Measurements from ENCODE around the gene CCDC102B.
"Not testable (repeated sequence)": the region's sequence is repeated elsewhere in the genome, so short reads cannot be mapped to it uniquely, and the experiment has no call there.

The CCDC102B gene

DNA sequence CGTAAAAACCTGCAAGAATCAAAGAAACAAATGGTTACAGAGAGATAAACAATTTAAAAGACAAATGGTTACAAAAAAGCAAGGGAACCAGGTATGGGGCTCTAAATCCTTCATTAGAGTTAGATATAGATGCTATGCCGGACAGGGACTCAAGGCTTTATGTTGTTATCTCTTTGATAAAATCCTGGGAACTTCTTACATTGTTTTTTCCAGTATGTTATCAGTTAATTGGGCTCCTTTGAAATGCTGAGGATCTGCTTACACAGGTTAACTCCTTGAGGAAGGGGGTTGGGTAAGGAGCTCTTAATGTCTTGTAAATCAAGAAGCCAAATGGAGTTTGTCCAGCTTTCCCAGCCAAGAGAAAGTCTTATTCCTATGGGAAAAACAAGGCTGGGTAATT is 146.0 kb downstream of the CCDC102B start:
- DNase-seq; in situ Hi-C loops (cut with HindIII; ENCODE audit: low pct_ligation_motif_present, low pct_unique_long_range_greater_than_20kb, low sequenced_read_pairs): not testable (repeated sequence)

- DNase-seq = no peak
- in situ Hi-C loops (cut with HindIII; ENCODE audit: low pct_ligation_motif_present, low pct_unique_long_range_greater_than_20kb, low sequenced_read_pairs) = no loop called here
Measured at GRCh38 chr18:68944330-68944729, 146.4 kb downstream of the CCDC102B start.

DNA sequence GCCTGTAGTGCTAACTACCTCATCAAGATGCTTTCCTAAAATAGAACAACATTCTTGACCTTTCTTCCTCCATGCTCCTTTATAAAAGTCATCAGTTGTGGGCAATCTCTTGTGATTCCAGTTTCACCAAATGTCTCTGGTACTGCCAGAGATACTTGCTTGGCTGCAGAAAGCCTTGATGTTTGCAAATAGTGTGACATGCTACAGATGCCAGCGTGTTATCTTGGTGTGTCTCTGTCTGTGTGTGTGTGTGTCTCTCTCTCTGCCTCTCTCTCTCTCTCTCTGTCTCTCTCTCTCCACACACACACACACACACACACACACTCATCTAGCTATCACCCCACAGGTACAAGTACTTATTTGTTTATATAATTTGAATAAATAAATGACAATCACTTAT is 146.9 kb downstream of the CCDC102B start:
- in situ Hi-C loops (cut with HindIII; ENCODE audit: low pct_ligation_motif_present, low pct_unique_long_range_greater_than_20kb, low sequenced_read_pairs) = no loop called here
- DNase-seq = no peak

- in situ Hi-C loops (cut with HindIII; ENCODE audit: low pct_ligation_motif_present, low pct_unique_long_range_greater_than_20kb, low sequenced_read_pairs) = no loop called here
- DNase-seq = no peak
Measured at GRCh38 chr18:68948622-68949021, 150.7 kb downstream of the CCDC102B start.

DNA sequence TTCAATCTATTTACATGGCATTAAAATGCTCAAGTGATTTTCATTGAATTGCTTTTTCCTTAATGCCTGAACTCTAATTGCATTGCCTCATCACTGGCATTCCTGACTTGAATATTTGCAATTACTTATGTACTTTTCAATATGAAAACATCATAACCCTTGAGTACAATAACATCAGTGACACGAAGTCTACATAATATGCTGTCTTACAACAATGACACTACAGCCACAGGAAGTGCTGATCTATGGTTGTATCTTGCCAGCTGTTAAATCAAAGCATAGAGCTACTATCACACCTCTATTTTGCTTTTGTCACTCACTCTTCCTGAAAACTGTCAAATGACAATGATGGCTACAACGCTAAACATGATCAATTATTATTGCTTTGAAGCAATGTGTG is 156.9 kb downstream of the CCDC102B start:
- DNase-seq = no peak
- in situ Hi-C loops (cut with HindIII; ENCODE audit: low pct_ligation_motif_present, low pct_unique_long_range_greater_than_20kb, low sequenced_read_pairs) = no loop called here

DNA sequence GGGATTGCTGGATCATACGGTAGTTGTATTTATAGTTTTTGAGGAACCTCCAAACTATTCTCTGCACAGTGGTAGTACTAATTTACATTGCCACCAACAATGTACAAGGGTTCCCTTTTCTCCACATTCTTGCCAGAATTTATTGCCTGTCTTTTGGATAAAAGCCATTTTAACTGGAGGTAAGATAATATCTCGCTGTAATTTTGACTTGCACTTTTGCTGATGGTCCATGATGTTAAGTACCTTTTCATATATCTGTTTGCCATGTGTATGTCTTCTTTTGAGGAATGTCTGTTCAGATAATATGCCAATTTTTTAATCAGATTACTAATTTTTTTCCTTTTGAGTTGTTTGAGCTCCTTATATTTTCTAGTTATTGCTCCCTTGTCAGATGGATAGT is 158.8 kb downstream of the CCDC102B start:
- DNase-seq = no peak
- in situ Hi-C loops (cut with HindIII; ENCODE audit: low pct_ligation_motif_present, low pct_unique_long_range_greater_than_20kb, low sequenced_read_pairs) = no loop called here

DNA sequence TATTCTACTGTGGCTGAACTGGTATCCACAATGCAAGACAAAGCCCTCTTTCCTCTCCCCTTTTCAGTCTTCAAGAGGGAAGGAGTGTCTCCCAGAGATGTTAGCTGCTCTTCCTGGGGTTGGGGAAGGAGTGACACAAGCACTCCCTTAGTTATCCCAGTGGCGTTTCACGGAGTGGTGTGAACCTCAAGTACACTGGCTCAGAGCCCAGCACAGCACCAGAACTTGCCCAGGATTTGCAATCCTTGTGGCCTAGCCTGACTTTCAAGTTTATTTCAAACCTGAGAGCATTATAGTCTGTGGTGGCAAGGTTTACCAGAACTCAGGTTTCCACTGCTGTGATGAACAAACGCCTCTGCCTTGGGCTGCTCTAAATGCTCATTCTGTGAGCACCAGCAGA is 162.5 kb downstream of the CCDC102B start:
- in situ Hi-C loops (cut with HindIII; ENCODE audit: low pct_ligation_motif_present, low pct_unique_long_range_greater_than_20kb, low sequenced_read_pairs) = no loop called here
- DNase-seq = no peak

- no peak for DNase-seq
- in situ Hi-C loops (cut with HindIII; ENCODE audit: low pct_ligation_motif_present, low pct_unique_long_range_greater_than_20kb, low sequenced_read_pairs) = no loop called here
Measured at GRCh38 chr18:68962623-68963022, 164.7 kb downstream of the CCDC102B start.

DNA sequence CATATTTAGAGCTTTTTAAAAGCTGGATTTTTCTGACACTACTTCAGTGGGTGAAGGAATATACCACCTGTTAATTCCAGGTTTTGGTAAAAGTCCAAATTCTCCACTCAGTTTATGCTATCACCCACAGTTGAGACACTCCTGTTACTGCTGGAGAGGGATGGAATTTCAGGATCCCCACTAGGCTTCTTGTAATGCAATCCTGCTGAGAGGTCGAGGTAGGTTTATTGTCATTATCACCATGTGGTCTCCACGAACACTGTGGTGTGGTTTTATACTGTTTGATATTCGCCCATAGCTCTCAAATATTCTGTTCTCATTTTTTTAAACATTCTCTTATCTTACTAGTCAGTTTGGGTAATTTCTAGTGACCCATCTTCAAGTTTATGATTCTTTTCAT is 167.9 kb downstream of the CCDC102B start:
- in situ Hi-C loops (cut with HindIII; ENCODE audit: low pct_ligation_motif_present, low pct_unique_long_range_greater_than_20kb, low sequenced_read_pairs) = no loop called here
- DNase-seq = no peak

GRCh38 chr18:68969027-68969426 is 171.1 kb downstream of the CCDC102B start:
- no peak for DNase-seq
- in situ Hi-C loops (cut with HindIII; ENCODE audit: low pct_ligation_motif_present, low pct_unique_long_range_greater_than_20kb, low sequenced_read_pairs) = no loop called here

GRCh38 chr18:68972176-68972575 is 174.3 kb downstream of the CCDC102B start:
- in situ Hi-C loops (cut with HindIII; ENCODE audit: low pct_ligation_motif_present, low pct_unique_long_range_greater_than_20kb, low sequenced_read_pairs) = no loop called here
- DNase-seq = no peak

GRCh38 chr18:68979737-68980136 is 181.9 kb downstream of the CCDC102B start:
- in situ Hi-C loops (cut with HindIII; ENCODE audit: low pct_ligation_motif_present, low pct_unique_long_range_greater_than_20kb, low sequenced_read_pairs) = no loop called here
- DNase-seq = no peak

- in situ Hi-C loops (cut with HindIII; ENCODE audit: low pct_ligation_motif_present, low pct_unique_long_range_greater_than_20kb, low sequenced_read_pairs) = no loop called here
- DNase-seq = no peak
Measured at GRCh38 chr18:68983126-68983525, 185.2 kb downstream of the CCDC102B start.

DNA sequence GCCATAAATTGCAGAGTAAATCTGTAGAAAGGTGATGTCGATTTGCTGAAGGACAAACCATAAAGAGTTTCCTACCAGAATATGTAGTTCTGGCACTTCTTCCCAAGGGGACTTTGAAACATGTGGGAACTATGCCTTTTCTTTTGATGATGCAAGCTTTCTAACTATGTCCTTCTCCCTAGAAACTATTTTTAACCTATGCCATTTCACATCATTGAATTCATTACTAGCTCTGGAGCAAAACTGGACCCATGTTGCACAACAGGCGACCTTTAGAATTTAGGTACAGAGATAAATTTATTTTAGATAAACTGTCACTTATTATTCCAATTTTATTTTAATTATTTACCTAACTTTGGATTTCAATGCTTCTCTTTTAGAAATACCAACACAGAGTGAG is 186.5 kb downstream of the CCDC102B start:
- no peak for DNase-seq
- in situ Hi-C loops (cut with HindIII; ENCODE audit: low pct_ligation_motif_present, low pct_unique_long_range_greater_than_20kb, low sequenced_read_pairs) = no loop called here

GRCh38 chr18:68985172-68985820 is 187.4 kb downstream of the CCDC102B start:
- in situ Hi-C loops (cut with HindIII; ENCODE audit: low pct_ligation_motif_present, low pct_unique_long_range_greater_than_20kb, low sequenced_read_pairs) = no loop called here
- no peak for DNase-seq

- in situ Hi-C loops (cut with HindIII; ENCODE audit: low pct_ligation_motif_present, low pct_unique_long_range_greater_than_20kb, low sequenced_read_pairs) = no loop called here
- no peak for DNase-seq
Measured at GRCh38 chr18:68991286-68991685, 193.4 kb downstream of the CCDC102B start.

- DNase-seq = no peak
- in situ Hi-C loops (cut with HindIII; ENCODE audit: low pct_ligation_motif_present, low pct_unique_long_range_greater_than_20kb, low sequenced_read_pairs) = no loop called here
Measured at GRCh38 chr18:68992719-68993482, 195.0 kb downstream of the CCDC102B start.

DNA sequence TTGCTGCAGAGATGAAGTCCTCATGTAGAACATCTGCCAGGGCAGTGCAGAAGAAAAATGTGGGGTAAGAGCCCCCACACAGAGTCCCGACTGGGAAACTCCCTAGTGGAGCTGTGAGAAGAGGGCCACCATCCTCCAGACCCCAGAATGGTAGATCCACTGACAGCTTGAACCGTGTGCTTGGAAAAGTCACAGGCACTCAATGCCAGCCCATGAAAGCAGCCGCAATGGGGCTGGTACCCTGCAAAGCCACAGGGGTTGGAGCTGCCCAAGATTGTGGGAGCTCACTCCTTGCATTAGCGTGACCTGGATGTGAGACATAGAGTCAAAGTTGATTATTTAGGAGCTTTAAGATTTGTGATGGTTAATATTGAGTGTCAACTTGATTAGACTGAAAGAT is 197.8 kb downstream of the CCDC102B start:
- in situ Hi-C loops (cut with HindIII; ENCODE audit: low pct_ligation_motif_present, low pct_unique_long_range_greater_than_20kb, low sequenced_read_pairs) = no loop called here
- DNase-seq = no peak

GRCh38 chr18:68997845-68998244 is 200.0 kb downstream of the CCDC102B start:
- in situ Hi-C loops (cut with HindIII; ENCODE audit: low pct_ligation_motif_present, low pct_unique_long_range_greater_than_20kb, low sequenced_read_pairs) = no loop called here

DNA sequence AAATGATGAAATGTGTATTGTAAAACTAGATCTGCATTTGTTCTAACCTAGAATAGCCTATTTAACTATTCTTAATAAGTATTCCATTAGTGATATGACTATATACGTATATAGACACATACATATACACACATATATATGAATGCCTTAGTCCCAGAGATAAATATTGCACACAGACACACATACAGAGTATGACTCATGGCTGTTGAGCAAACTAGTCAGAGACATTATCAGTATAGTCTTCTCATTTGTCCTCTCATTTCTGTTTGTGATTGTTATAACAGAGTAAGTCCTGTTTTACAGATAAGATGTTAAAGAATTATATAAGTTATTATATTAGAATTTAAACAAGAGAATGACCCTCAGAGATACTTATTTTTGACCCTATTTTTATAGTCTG is 202.5 kb downstream of the CCDC102B start:
- in situ Hi-C loops (cut with HindIII; ENCODE audit: low pct_ligation_motif_present, low pct_unique_long_range_greater_than_20kb, low sequenced_read_pairs) = no loop called here
- DNase-seq = no peak

More at GRCh38 chr18:68997845-68998244, 200.0 kb downstream of the CCDC102B start:
- DNase-seq = no peak
